CD4-positive, alpha-beta T cell (primary cell): ENCODE measurements around the gene AKNAD1. TPM values are rescaled to one million over a fixed set of nuclear protein-coding genes. Genes with fewer than 3 reads are reported as not detected.

Experiments used
- ATAC-seq: fragments of 200-7000 bp; cut with Tn5 transposase; one replicate; pipeline ENCODE4 v1.10.0; 2022; ENCODE audit warnings: mild to moderate bottlenecking; ENCODE audit not compliant: poor library complexity
- CTCF ChIA-PET: fragments of 350-600 bp; sonication (Branson Sonifier 250); formaldehyde crosslinking; loops from one replicate; lab custom pipeline; 2021; ENCODE audit warnings: antibody characterized with exemption, inconsistent platforms; lab: Charles Lee
- POLR2A ChIA-PET: fragments of 350-600 bp; sonication (Branson Sonifier 250); formaldehyde crosslinking; loops from one replicate; lab custom pipeline; 2021; ENCODE audit warnings: antibody characterized with exemption, inconsistent platforms; lab: Charles Lee
- DNase-seq, 14 experiments: peaks; one replicate each; pipeline ENCODE4 v3.0.0-alpha.2; 2013 to 2020; ENCODE audit warnings: mixed read lengths in 2 of 14
- H3K27ac ChIP-seq, 2 donors: one replicate each; pipeline versions ENCODE4 v1.5.1 to v1.7.0; 2013; ENCODE audit warnings: low read length in 2 of 2, low read depth in 1 of 2, mild to moderate bottlenecking in 1 of 2
- H3K27me3 ChIP-seq, 2 experiments: 1 replicate in 1 of 2; 2 replicates in 1 of 2; pipeline versions ENCODE4 v1.6.1 to v1.7.0; 2013; ENCODE audit warnings: low read length in 2 of 2, control low read depth in 1 of 2, mild to moderate bottlenecking in 1 of 2, moderate library complexity in 1 of 2; ENCODE audit not compliant: insufficient read depth in 2 of 2, control insufficient read depth in 1 of 2
- H3K36me3 ChIP-seq: one replicate; pipeline ENCODE4 v1.6.1; 2013; ENCODE audit warnings: low read length, control low read depth; ENCODE audit not compliant: insufficient read depth
- H3K4me1 ChIP-seq: one replicate; pipeline ENCODE4 v1.6.1; 2013; ENCODE audit warnings: low read length, control low read depth; ENCODE audit not compliant: insufficient read depth
- H3K4me3 ChIP-seq: one replicate; pipeline ENCODE4 v1.5.1; 2013; ENCODE audit warnings: mild to moderate bottlenecking, low read length, moderate library complexity
- H3K9me3 ChIP-seq, 2 experiments: 1 replicate in 1 of 2; 2 replicates in 1 of 2; pipeline versions ENCODE4 v1.6.1 to v1.7.0; 2013; ENCODE audit warnings: low read length in 2 of 2, mild to moderate bottlenecking in 2 of 2, control low read depth in 1 of 2, moderate library complexity in 1 of 2; ENCODE audit not compliant: control insufficient read depth in 1 of 2, insufficient read depth in 1 of 2
- H3K27ac Mint-ChIP-seq: one replicate; pipeline ENCODE4 v1.8.0; 2020; ENCODE audit warnings: mixed read lengths
- H3K27me3 Mint-ChIP-seq: one replicate; pipeline ENCODE4 v1.8.0; 2021; ENCODE audit warnings: mixed read lengths
- H3K36me3 Mint-ChIP-seq: one replicate; pipeline ENCODE4 v1.8.0; 2021; ENCODE audit warnings: low read depth, mixed read lengths
- H3K4me1 Mint-ChIP-seq: one replicate; pipeline ENCODE4 v1.8.0; 2021; ENCODE audit warnings: low read depth, mixed read lengths
- H3K4me3 Mint-ChIP-seq: one replicate; pipeline ENCODE4 v1.8.0; 2020; ENCODE audit warnings: mild to moderate bottlenecking, mixed read lengths
- H3K9me3 Mint-ChIP-seq: one replicate; pipeline ENCODE4 v1.8.0; 2020; ENCODE audit warnings: mixed read lengths
- CTCF ChIP-seq: fragments of 200-600 bp; IDR thresholded peaks from one replicate; pipeline ENCODE4 v1.8.0; 2022; ENCODE audit warnings: antibody characterized with exemption, mild to moderate bottlenecking
- intact Hi-C, 2 experiments: fragments of 100-400 bp; cut with DNase I in 1 of 2; cut with micrococcal nuclease in 1 of 2; formaldehyde crosslinking; loops; one replicate each; pipeline versions ENCODE4 v1.15.1 to v1.9.0; 2023 to 2025; cut with DNase I, micrococcal nuclease
- total RNA-seq, 174 experiments: library from RNA in 2 of 174; stranded (reverse) in 2 of 174; gene quantifications; one replicate each; pipeline ENCODE4 v1.2.3 and lab custom pipeline; 2021 to 2026

Gene AKNAD1
- total RNA-seq, 2 experiments from 2014 or later = not detected

GRCh38 chr1:108767115-108767514 lies 89.8 kb downstream of the AKNAD1 start:
- no peaks in the 10 kb centered on the region for H3K9me3 ChIP-seq
- H3K27me3 Mint-ChIP-seq = no peaks in the 10 kb centered on the region
- no peak overlapping the region for H3K4me3 ChIP-seq
- no peaks in the 10 kb centered on the region for H3K4me1 ChIP-seq
- ChIA-PET CTCF (no interaction called here), POLR2A (no interaction called here)
- no peaks in the 10 kb centered on the region for H3K27me3 ChIP-seq
- peaks cover 57% of the 10 kb centered on the region for H3K36me3 Mint-ChIP-seq
- no peak overlapping the region for H3K4me3 Mint-ChIP-seq
- ATAC-seq = no peak
- no peak for TF ChIP-seq CTCF
- peaks cover 4% of the 10 kb centered on the region for H3K4me1 Mint-ChIP-seq
- DNase-seq = no peak
- no peak overlapping the region for H3K27ac ChIP-seq
- intact Hi-C loops = no loop called here
- peaks cover 49% of the 10 kb centered on the region for H3K36me3 ChIP-seq
- H3K27ac Mint-ChIP-seq = no peak overlapping the region
- H3K9me3 Mint-ChIP-seq = no peaks in the 10 kb centered on the region

Other genes starting within 250 kb of the AKNAD1 start
- gene HENMT1, start 196.0 kb downstream of the AKNAD1 start, total RNA-seq = 1 to 10 TPM; 6.3 to 8.2 TPM
- gene PRPF38B, start 164.8 kb downstream of the AKNAD1 start, total RNA-seq = 100 to 1,000 TPM; 114 to 120 TPM
- gene FNDC7, start 144.2 kb downstream of the AKNAD1 start, total RNA-seq = under 1 TPM; 0.19 to 0.42 TPM
- 10 to 100 TPM; 41.6 to 50.5 TPM for gene STXBP3, start 110.4 kb downstream of the AKNAD1 start, total RNA-seq
- under 1 TPM; 0.33 to 0.36 TPM for gene GPSM2, start 19.9 kb upstream of the AKNAD1 start, total RNA-seq
- gene CLCC1, start 106.4 kb upstream of the AKNAD1 start, total RNA-seq = 1 to 10 TPM; 8.6 to 9.1 TPM
- gene WDR47, start 185.0 kb upstream of the AKNAD1 start, total RNA-seq = 10 to 100 TPM; 16.2 to 18.7 TPM
- 10 to 100 TPM; 25.9 to 26.5 TPM for gene TAF13, start 218.9 kb upstream of the AKNAD1 start, total RNA-seq
- gene TMEM167B, start 233.7 kb upstream of the AKNAD1 start, total RNA-seq = 10 to 100 TPM; 70.2 to 71.0 TPM